Tibial artery (tissue), 4 donors: ENCODE data around the gene TBX6.
"Not testable (repeated sequence)": the region's sequence is repeated elsewhere in the genome, so short reads cannot be mapped to it uniquely, and the experiment has no call there.

ENCODE experiments used
- DNase-seq, 2 donors: peaks; one replicate each; pipeline ENCODE4 v3.0.0-alpha.2; 2019
- H3K27ac ChIP-seq, 2 donors: fragments of 200-600 bp; sonication (generic) in 1 of 2; 1 replicate in 1 of 2; 2 replicates in 1 of 2; pipeline ENCODE4 v1.5.1; 2018 to 2019; ENCODE audit warnings: mild to moderate bottlenecking in 1 of 2
- H3K27me3 ChIP-seq, 2 donors: fragments of 200-600 bp; sonication (generic) in 1 of 2; one replicate each; pipeline versions ENCODE4 v1.5.1 to v1.6.0; 2016 to 2019
- H3K36me3 ChIP-seq, 3 donors: fragments of 200-600 bp; sonication (generic) in 2 of 3; one replicate each; pipeline ENCODE4 v1.5.1; 2016 to 2019; ENCODE audit warnings: mild to moderate bottlenecking in 2 of 3
- H3K4me1 ChIP-seq, 4 donors: fragments of 200-600 bp; sonication (generic) in 2 of 4; 1 replicate in 3 of 4; 2 replicates in 1 of 4; pipeline ENCODE4 v1.5.1; 2016 to 2019
- H3K4me3 ChIP-seq, 2 donors: fragments of 200-600 bp; sonication (generic) in 1 of 2; 1 replicate in 1 of 2; 2 replicates in 1 of 2; pipeline ENCODE4 v1.5.1; 2018 to 2019; ENCODE audit warnings: mild to moderate bottlenecking in 2 of 2
- H3K9me3 ChIP-seq, 3 donors: fragments of 200-600 bp; sonication (generic) in 1 of 3; one replicate each; pipeline ENCODE4 v1.5.1; 2016 to 2019
- CTCF ChIP-seq, 2 experiments: fragments of 200-600 bp in 1 of 2; fragments of 450-650 bp in 1 of 2; IDR thresholded peaks; one replicate each; pipeline ENCODE4 v1.5.1; 2017 to 2019; ENCODE audit warnings: antibody characterized with exemption in 2 of 2, mild to moderate bottlenecking in 1 of 2, moderate library complexity in 1 of 2
- intact Hi-C: fragments of 100-400 bp; cut with DNase I; formaldehyde crosslinking; loops from one replicate; pipeline ENCODE4 v1.15.0; 2023; ENCODE audit warnings: low total_unique reads

Gene TBX6

GRCh38 chr16:30046588-30046987, 45.1 kb downstream of the TBX6 start:
- Histone ChIP-seq H3K36me3 (no peaks in the 10 kb centered on the region), H3K9me3 (no peaks in the 10 kb centered on the region), H3K4me3 (no peak overlapping the region), H3K27me3 (peaks cover 0 to 29% of the 10 kb centered on the region in 2 donors), H3K27ac (no peak overlapping the region), H3K4me1 (no peaks in the 10 kb centered on the region)
- intact Hi-C loops, result no loop called here
- TF ChIP-seq CTCF (IDR thresholded peaks at IDR 0.05), result no peak
- no peak for DNase-seq

DNA sequence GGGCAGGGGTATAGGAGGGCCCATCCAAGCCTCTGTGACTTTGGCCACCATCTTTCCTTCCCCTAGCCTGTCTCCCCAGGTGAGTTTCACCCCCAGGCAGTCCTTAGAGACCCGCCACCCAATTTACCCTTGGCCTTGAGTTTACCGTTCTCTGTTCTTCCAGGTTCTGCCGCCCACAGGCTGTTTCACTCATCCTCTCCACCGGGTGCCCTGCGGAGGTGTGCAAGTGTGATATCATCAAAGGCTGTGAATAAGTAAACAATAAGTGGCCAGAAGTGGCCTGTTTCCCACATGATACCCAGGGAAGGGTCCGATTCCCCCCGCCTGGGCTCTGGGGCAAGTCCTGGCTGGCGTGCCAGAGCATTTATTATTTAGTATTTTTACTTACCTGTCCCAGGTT, 45.5 kb downstream of the TBX6 start:
- intact Hi-C loops, result no loop called here
- peaks cover 0 to 29% of the 10 kb centered on the region in 2 donors for H3K27me3 ChIP-seq
- no peak for DNase-seq
- H3K27ac ChIP-seq, result no peak overlapping the region
- H3K4me3 ChIP-seq, result no peak overlapping the region
- H3K9me3 ChIP-seq, result no peaks in the 10 kb centered on the region
- no peaks in the 10 kb centered on the region for H3K36me3 ChIP-seq
- no peak for TF ChIP-seq CTCF (IDR thresholded peaks at IDR 0.05)
- no peaks in the 10 kb centered on the region for H3K4me1 ChIP-seq

- H3K9me3 ChIP-seq, result no peaks in the 10 kb centered on the region
- TF ChIP-seq CTCF (IDR thresholded peaks at IDR 0.05), result peak; percentile 37 to 47
- H3K36me3 ChIP-seq, result no peaks in the 10 kb centered on the region
- H3K4me1 ChIP-seq, result no peaks in the 10 kb centered on the region
- no peak overlapping the region for H3K27ac ChIP-seq
- DNase-seq, result no peak
- peaks cover 0 to 32% of the 10 kb centered on the region in 2 donors for H3K27me3 ChIP-seq
- H3K4me3 ChIP-seq, result no peak overlapping the region
- intact Hi-C loops, result no loop called here
Observed at GRCh38 chr16:30041841-30042240, 49.9 kb downstream of the TBX6 start.

GRCh38 chr16:30040690-30041089, 51.0 kb downstream of the TBX6 start:
- H3K9me3 ChIP-seq, DNase-seq, H3K27ac ChIP-seq, H3K36me3 ChIP-seq, H3K4me3 ChIP-seq, intact Hi-C loops, H3K4me1 ChIP-seq: not testable (repeated sequence)
- H3K27me3 ChIP-seq, result peaks cover 0 to 32% of the 10 kb centered on the region in 2 donors

- DNase-seq, result no peak
- no peaks in the 10 kb centered on the region for H3K4me1 ChIP-seq
Observed at GRCh38 chr16:30040221-30040620, 51.5 kb downstream of the TBX6 start.

More at GRCh38 chr16:30040221-30040620, 51.5 kb downstream of the TBX6 start:
- intact Hi-C loops, result no loop called here
- Histone ChIP-seq H3K36me3 (no peaks in the 10 kb centered on the region), H3K9me3 (no peaks in the 10 kb centered on the region), H3K4me3 (no peak overlapping the region), H3K27ac (no peak overlapping the region), H3K27me3 (peaks cover 0 to 35% of the 10 kb centered on the region in 2 donors)
- TF ChIP-seq CTCF (IDR thresholded peaks at IDR 0.05), result no peak
